GM18861 (cell line): ENCODE data around the gene STX8.

Experiments used
- ATAC-seq: cut with Tn5 transposase; IDR thresholded peaks from one replicate; pipeline ENCODE4 v1.9.1; 2021; ENCODE audit not compliant: unreplicated experiment

The STX8 gene

GRCh38 chr17:9307313-9307998 lies 268.2 kb downstream of the STX8 start:
- ATAC-seq, result no peak

GRCh38 chr17:9306086-9306485 lies 269.5 kb downstream of the STX8 start:
- no peak for ATAC-seq

- no peak for ATAC-seq
Observed at GRCh38 chr17:9299695-9300094, 275.9 kb downstream of the STX8 start.

- no peak for ATAC-seq
Observed at GRCh38 chr17:9298776-9299295, 276.8 kb downstream of the STX8 start.

- ATAC-seq, result no peak
Observed at GRCh38 chr17:9298135-9298534, 277.5 kb downstream of the STX8 start.

- ATAC-seq, result no peak
Observed at GRCh38 chr17:9294661-9295210, 280.9 kb downstream of the STX8 start.

GRCh38 chr17:9292561-9292941 lies 283.1 kb downstream of the STX8 start:
- no peak for ATAC-seq

GRCh38 chr17:9291912-9292560 lies 283.6 kb downstream of the STX8 start:
- no peak for ATAC-seq

- no peak for ATAC-seq
Observed at GRCh38 chr17:9290226-9290613, 285.4 kb downstream of the STX8 start.

- no peak for ATAC-seq
Observed at GRCh38 chr17:9287306-9287705, 288.3 kb downstream of the STX8 start.

- no peak for ATAC-seq
Observed at GRCh38 chr17:9286434-9286833, 289.2 kb downstream of the STX8 start.

GRCh38 chr17:9285602-9286427 lies 289.8 kb downstream of the STX8 start:
- ATAC-seq, result no peak

GRCh38 chr17:9284884-9285283 lies 290.7 kb downstream of the STX8 start:
- ATAC-seq, result no peak

- ATAC-seq, result no peak
Observed at GRCh38 chr17:9283909-9284308, 291.7 kb downstream of the STX8 start.

GRCh38 chr17:9279893-9280292 lies 295.7 kb downstream of the STX8 start:
- no peak for ATAC-seq

GRCh38 chr17:9274973-9275372 lies 300.6 kb downstream of the STX8 start:
- ATAC-seq, result no peak

GRCh38 chr17:9273428-9274391 lies 301.9 kb downstream of the STX8 start:
- no peak for ATAC-seq

- ATAC-seq, result no peak
Observed at GRCh38 chr17:9272501-9273200, 303.0 kb downstream of the STX8 start.

- ATAC-seq, result no peak
Observed at GRCh38 chr17:9271989-9272388, 303.6 kb downstream of the STX8 start.

- no peak for ATAC-seq
Observed at GRCh38 chr17:9270921-9271320, 304.7 kb downstream of the STX8 start.
